GM10266 (cell line): ENCODE results near the gene PCGF5.
"Not testable (repeated sequence)": the region's sequence is repeated elsewhere in the genome, so short reads cannot be mapped to it uniquely, and the experiment has no call there.

Experiments used
- DNase-seq: peaks from one replicate; pipeline ENCODE4 v3.0.0; 2012; ENCODE audit errors: extremely low spot score
- CTCF ChIP-seq: IDR thresholded peaks from 2 replicates; pipeline ENCODE4 v1.5.1; 2012; ENCODE audit warnings: mild to moderate bottlenecking, low read depth; ENCODE audit not compliant: control insufficient read depth, insufficient read depth; ENCODE audit errors: missing control alignments

The PCGF5 gene

DNA sequence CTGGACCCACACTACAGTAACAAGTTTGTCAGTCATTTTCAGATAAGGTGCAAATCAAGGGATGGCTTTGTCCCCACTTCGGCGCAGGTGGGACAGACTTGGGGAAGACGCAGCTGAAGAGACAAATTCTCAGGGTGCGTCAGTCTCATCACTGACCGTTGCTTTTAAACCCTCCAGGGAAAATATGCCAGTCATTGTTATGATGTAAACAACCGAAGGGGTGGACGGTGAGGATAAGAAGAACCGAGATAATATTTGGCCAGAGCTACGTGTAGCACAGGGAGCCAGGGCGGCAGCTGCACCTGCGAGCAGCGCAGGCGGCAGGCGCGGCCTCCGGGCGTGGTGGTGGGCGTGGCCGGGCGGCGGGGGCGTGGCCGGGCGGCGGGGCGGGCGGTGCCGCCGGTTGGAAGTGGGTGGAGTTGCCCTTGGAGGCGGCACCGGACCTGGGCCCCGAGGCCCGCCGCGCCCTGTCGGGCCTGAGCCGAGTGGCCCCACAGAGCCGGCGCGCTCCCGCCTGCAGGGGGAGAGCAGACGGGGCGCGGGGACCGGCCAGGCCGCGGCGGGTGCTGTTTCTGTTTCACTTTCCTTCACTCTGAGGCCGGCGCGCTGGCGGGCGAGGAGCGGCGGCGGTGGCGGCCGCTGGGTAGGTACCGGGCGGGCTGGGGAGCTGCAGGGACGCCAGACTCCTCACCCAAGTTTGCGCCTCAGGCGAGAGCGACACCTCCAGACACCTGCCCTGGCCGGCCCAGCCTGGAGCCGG lies at the start of gene PCGF5:
Gene PCGF5, plus strand, starts transcription at position 470 of the 760 bp plus-strand sequence. CDS start 2,209 bp downstream, outside the sequence.
- DNase-seq: peak; percentile 98
- peak; percentile 28 for TF ChIP-seq CTCF

DNA sequence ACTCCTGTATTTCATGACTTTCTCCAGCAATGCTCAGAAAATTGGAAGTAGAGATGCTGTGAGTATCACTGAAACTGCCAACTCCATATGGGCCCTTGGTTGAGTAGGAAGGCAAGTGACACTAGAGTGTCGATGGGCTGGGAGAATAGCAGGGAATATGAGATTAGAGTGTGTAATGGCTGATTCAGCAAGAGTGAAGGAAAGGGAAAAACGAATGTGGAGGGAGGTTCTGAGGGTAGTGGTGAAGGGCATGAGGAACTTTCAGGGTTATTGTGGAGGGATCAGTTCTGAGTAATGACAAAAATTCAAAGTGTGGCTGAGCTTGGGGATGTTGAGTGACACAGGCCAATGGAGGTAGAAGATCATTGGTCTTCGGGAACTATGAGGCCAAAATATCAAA lies 49.0 kb upstream of the PCGF5 start:
- TF ChIP-seq CTCF: no peak

GRCh38 chr10:91172348-91172747 lies 48.1 kb upstream of the PCGF5 start:
- no peak for TF ChIP-seq CTCF
- DNase-seq: no peak

More for the DNA sequence above, 49.0 kb upstream of the PCGF5 start:
- DNase-seq: no peak

- DNase-seq: no peak
- TF ChIP-seq CTCF: no peak
These were observed 35.1 kb upstream of the PCGF5 start for GRCh38 chr10:91185239-91185875.

DNA sequence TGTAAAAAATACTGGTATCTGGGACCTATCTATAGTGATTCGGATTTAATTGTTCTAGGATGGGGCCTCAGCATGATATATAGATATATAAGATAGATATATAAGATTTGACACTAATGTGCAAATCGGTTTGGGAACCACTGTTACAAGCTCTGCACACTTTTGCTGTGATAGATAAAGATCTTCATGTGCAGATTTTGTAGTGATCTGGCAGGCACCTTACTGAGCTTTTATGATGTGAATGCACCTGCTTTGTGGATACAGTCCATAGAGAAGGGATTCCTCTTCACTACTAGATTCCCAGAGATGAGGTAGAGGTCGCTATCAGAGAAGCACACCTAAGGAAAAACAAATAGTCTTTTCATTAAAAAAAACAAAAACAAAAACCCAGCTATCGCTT lies 33.3 kb upstream of the PCGF5 start:
- TF ChIP-seq CTCF: no peak
- no peak for DNase-seq

DNA sequence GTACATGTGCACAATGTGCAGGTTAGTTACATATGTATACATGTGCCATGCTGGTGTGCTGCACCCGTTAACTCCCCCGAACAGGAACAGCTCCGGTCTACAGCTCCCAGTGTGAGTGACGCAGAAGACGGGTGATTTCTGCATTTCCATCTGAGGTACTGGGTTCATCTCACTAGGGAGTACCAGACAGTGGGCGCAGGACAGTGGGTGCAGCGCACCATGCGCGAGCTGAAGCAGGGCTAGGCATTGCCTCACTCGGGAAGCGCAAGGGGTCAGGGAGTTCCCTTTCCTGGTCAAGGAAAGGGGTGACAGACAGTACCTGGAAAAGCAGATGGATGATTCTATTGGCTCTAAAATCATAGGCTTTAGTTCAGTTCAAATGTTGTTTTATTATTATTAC lies 32.5 kb upstream of the PCGF5 start:
- DNase-seq: not testable (repeated sequence)

DNA sequence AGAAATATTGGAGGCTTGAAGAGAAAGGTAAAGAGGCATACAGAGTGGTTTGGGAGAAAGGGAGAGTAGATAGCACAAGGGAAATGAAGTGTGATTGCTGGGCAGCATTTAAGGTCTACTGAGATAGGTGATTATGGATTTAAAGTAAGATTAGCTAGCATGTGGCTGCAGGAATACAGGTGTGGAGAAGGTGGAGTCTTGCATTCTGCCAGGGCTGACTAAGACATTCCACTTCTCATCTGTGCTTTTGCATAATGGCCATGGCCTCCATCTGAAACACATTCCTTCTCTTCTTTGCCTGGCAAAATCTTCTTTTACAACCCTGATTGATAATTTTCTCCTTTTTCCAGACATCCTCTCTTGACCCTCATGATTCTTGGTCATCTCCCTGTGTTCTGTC lies 31.6 kb upstream of the PCGF5 start:
- DNase-seq: no peak
- no peak for TF ChIP-seq CTCF

DNA sequence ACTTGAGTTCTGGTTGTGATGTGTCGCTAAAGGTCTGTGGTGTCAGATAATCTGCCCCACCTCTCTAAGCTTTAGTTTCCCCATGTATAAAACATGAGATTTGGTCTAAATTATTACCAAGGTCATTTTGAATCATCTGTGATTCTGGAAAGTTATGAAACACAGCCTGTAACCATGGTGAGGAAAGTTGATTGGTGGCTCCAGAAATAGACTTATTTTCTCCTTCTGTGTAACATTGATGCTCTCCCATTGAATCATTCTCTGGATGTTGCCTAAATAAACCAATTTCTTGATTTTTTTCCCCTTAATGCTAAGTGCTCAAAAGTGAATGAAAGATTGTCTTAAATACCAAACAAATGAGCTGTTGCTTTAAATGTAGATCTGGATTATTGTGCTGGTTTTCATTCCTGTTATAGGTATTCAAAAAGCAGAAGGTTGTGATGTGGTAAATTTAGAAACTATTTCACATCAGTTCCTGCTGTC lies 30.0 kb upstream of the PCGF5 start:
- TF ChIP-seq CTCF: no peak
- no peak for DNase-seq
